ENCODE results near the gene CYSRT1. TPM values are rescaled to one million over a fixed set of nuclear protein-coding genes. Genes with fewer than 3 reads are reported as not detected.
A peak's percentile ranks its signal among the peaks of the same experiment; 100 is the strongest.
"Not testable (repeated sequence)": the region's sequence is repeated elsewhere in the genome, so short reads cannot be mapped to it uniquely, and the experiment has no call there.

Gene CYSRT1
- total RNA-seq, 1 donor from 2014 or later, result 0.17 TPM

- TF ChIP-seq, protein P1, sequence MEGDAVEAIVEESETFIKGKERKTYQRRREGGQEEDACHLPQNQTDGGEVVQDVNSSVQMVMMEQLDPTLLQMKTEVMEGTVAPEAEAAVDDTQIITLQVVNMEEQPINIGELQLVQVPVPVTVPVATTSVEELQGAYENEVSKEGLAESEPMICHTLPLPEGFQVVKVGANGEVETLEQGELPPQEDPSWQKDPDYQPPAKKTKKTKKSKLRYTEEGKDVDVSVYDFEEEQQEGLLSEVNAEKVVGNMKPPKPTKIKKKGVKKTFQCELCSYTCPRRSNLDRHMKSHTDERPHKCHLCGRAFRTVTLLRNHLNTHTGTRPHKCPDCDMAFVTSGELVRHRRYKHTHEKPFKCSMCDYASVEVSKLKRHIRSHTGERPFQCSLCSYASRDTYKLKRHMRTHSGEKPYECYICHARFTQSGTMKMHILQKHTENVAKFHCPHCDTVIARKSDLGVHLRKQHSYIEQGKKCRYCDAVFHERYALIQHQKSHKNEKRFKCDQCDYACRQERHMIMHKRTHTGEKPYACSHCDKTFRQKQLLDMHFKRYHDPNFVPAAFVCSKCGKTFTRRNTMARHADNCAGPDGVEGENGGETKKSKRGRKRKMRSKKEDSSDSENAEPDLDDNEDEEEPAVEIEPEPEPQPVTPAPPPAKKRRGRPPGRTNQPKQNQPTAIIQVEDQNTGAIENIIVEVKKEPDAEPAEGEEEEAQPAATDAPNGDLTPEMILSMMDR (conservative IDR thresholded peaks at IDR 0.05; ENCODE audit: low read depth, low read length), result no peak
- no peak for DNase-seq (ENCODE audit: low read depth)
- peak overlapping the region; percentile 95 for H3K4me3 ChIP-seq (ENCODE audit: low read depth, low read length)
Measured at GRCh38 chr9:137253717-137254623, 29.0 kb downstream of the CYSRT1 start.

- DNase-seq (ENCODE audit: low read depth), result no peak
- H3K4me3 ChIP-seq (ENCODE audit: low read depth, low read length), result peak within 1 kb of the TSS; percentile 95
- TF ChIP-seq, protein P1 (conservative IDR thresholded peaks at IDR 0.05; ENCODE audit: low read depth, low read length), result no peak
Measured at GRCh38 chr9:137254624-137255447, 29.9 kb downstream of the CYSRT1 start, which contains the start of gene NELFB. Gene NELFB, plus strand, starts transcription at chr9:137255327.

GRCh38 chr9:137255448-137256114 is 30.6 kb downstream of the CYSRT1 start:
- peak overlapping the region; percentile 95 for H3K4me3 ChIP-seq (ENCODE audit: low read depth, low read length)
- TF ChIP-seq, protein P1 (conservative IDR thresholded peaks at IDR 0.05; ENCODE audit: low read depth, low read length), result no peak
- no peak for DNase-seq (ENCODE audit: low read depth)

DNA sequence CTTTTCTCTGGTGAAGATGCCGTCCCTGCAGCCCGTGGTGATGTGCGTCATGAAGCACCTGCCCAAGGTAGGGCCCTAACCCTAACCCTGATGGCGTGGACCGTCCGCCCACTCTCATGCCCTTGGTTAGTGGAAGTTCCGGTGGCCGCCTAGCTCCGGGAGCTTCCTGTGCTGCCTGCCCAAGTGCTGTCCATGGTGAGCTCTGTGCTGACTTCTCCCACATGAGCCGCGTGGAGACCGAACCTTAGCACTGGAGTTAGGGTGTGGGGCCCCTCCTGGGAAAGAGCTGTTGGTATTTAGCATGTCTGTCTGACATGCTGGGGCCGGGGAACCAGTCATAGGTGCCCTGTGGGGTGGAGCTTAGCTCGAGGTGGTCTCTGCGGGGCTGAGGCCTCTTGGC is 31.4 kb downstream of the CYSRT1 start:
- TF ChIP-seq, protein P1 (conservative IDR thresholded peaks at IDR 0.05; ENCODE audit: low read depth, low read length), result no peak
- H3K4me3 ChIP-seq (ENCODE audit: low read depth, low read length), result peak overlapping the region; percentile 95
- DNase-seq (ENCODE audit: low read depth), result no peak

DNA sequence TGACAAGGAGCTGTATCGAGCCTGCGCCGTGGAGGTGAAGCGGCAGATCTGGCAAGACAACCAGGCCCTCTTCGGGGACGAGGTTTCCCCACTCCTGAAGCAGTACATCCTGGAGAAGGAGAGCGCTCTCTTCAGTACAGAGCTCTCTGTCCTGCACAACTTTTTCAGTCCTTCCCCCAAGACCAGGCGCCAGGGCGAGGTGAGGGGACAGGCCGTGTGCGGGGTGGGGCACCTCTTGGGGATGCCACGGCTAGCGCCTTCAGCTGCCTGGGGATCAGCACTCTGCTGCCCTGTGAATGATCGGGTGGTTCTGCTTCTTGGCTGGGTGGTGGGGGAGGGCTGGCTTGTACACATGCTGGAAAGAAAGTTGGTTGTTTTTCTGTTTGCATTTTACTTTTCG is 31.9 kb downstream of the CYSRT1 start:
- TF ChIP-seq, protein P1 (conservative IDR thresholded peaks at IDR 0.05; ENCODE audit: low read depth, low read length), result no peak
- DNase-seq (ENCODE audit: low read depth), result no peak
- peak overlapping the region; percentile 95 for H3K4me3 ChIP-seq (ENCODE audit: low read depth, low read length)

- DNase-seq (ENCODE audit: low read depth); H3K4me3 ChIP-seq (ENCODE audit: low read depth, low read length): not testable (repeated sequence)
- TF ChIP-seq, protein P1 (conservative IDR thresholded peaks at IDR 0.05; ENCODE audit: low read depth, low read length), result peak; percentile 51
Measured at GRCh38 chr9:137262173-137262908, 37.4 kb downstream of the CYSRT1 start.
